HG02938 (cell line): Measurements from ENCODE around the gene DAB2.
"Not testable (repeated sequence)": the region's sequence is repeated elsewhere in the genome, so short reads cannot be mapped to it uniquely, and the experiment has no call there.

ENCODE experiments used
- ATAC-seq: cut with Tn5 transposase; IDR thresholded peaks from one replicate; pipeline ENCODE4 v1.9.1; 2021; ENCODE audit warnings: mild to moderate bottlenecking, moderate library complexity; ENCODE audit not compliant: unreplicated experiment

DAB2 gene

DNA sequence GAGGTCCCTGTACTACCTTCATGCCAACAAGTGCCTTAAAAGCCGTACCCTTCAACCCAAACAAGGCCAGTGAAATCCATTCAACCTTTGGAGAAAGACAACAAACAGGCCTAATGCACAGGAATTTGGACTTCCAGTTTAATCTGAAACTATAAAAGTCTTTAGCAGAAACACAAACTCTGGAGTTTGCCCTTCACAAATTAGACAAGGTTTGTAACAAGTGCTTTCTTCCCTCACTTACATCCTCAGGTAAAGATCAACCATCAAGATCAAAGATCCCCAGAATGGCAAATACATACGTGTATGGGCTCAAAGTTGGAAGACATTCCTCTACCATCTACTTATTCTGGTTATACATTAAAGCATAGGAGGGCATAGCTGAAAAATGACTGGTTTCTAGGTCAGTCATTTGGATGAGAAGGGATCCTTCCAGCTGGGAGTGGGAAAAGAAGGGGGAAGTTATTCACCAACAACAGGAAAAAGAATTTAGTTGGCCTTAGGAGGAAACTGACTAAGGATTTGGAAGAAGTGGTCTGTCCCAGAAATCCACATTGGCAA is 2.0 kb downstream of the DAB2 start:
- ATAC-seq = no peak

DNA sequence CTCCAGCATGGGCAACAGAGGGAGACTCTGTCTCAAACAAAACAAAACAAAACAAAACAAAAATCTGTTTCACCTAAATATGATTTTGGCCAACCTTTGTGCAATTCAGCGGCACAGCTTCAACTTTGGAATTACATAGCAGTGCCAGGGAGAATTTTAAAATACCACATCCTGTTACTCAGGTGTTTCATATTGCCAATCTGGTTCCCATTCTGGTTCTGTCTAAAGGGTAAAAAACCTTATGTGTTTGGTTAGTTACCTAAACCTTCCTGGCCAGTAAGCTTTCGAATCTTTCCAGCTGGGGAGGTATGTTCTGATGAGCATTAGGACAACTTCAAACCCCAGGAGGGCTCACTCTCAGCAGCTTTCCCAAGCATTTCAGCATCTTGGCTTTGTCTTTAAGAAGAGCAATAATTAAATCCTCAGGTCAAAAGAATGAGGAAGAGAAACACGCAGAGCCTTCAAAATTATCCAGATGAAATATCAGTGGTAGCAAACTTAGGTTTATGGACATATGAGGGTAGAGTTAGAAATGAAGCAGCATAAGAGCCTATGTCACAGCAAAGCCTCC is 2.7 kb downstream of the DAB2 start:
- no peak for ATAC-seq

DNA sequence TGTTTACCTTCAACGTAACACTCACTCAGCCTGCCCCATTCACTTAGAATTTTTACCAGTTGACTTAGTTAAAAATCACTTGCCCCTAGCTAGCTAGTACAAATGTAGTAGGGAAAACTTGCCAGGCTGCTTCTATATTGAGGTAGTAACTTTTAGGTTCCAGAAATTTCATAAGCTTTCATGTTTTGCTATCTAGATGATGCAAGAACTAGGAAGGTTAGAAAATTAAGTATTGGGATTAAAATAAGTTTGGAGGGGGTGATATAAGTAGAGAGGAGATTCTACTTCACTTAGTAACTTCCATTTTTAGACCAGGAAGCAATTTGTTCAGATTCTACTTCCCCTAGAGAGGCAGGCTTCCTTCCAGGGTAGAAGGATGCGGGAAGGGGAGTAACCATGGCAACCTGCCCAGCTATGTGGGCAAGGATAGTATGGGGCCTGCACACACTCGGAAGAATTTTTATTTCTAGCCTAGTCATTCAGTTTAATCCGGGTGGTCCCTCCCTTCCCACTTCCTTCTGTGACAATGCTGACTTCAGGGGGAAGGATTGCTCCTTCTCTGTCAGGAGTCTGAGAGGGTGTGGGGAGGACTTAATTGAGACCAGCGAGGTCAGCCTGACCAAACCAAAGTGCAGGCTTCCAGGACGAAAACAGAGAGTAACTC is 4.2 kb downstream of the DAB2 start:
- ATAC-seq = no peak

GRCh38 chr5:39419796-39420195 is 5.0 kb downstream of the DAB2 start:
- no peak for ATAC-seq

- ATAC-seq = no peak
Measured at GRCh38 chr5:39417979-39418378, 6.8 kb downstream of the DAB2 start.

GRCh38 chr5:39415201-39415600 is 9.6 kb downstream of the DAB2 start:
- ATAC-seq = no peak

- no peak for ATAC-seq
Measured at GRCh38 chr5:39414426-39414825, 10.4 kb downstream of the DAB2 start.

GRCh38 chr5:39413771-39414170 is 11.0 kb downstream of the DAB2 start:
- no peak for ATAC-seq

DNA sequence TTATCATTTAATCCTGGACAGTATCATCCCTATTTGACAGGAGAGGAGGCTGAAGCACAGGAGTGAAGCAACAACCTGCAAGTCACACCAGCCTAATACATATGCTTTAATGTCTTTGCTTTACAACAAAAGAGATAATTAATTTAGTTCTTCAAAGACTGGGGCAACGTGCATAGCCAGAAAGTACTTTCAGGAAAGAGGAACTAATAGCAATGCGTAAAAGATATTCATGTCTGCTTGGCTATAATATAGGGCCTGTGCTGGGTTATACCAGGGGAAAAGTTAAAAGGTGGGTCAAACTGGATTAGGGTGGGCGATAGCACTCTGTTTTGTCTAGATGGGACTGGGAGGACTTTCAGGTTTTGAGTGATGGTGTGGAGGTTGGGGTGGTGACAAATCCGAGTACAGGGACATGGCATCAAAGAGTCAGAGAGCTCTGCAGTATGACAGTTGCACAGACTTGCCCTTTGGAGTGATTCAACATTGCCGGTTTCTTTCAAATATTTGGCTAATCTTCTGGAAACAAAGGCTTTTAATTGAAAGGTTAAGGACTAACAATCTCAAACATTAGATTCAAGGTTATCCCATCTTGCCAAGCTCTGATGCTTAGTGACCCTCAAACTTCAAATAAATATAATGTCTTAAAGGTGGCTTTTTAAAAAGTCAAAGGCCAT is 11.9 kb downstream of the DAB2 start:
- ATAC-seq = no peak

GRCh38 chr5:39411985-39412384 is 12.8 kb downstream of the DAB2 start:
- ATAC-seq = no peak

DNA sequence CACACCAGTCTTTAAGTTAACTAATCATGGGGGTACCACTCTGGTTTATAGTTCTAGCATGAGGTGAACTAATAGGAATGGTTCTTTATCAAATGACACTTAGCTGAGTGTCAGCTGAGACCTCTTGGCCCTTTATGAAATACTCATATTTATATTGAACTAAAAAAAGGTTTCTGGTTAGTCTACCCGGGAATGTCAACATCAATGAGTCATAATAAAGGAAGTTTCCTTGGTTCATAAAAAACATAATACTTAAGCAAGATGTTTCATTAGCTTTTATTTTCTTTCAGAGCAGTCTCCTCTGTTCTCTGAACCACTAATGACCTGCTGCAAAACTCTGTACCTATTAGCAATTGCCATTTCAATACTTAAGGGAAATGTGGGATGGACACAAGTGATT is 13.7 kb downstream of the DAB2 start:
- no peak for ATAC-seq

- ATAC-seq = no peak
Measured at GRCh38 chr5:39409033-39409432, 15.7 kb downstream of the DAB2 start.

- ATAC-seq = no peak
Measured at GRCh38 chr5:39405083-39405843, 19.5 kb downstream of the DAB2 start.

- not testable (repeated sequence) for ATAC-seq
Measured at GRCh38 chr5:39403761-39404160, 21.0 kb downstream of the DAB2 start.

DNA sequence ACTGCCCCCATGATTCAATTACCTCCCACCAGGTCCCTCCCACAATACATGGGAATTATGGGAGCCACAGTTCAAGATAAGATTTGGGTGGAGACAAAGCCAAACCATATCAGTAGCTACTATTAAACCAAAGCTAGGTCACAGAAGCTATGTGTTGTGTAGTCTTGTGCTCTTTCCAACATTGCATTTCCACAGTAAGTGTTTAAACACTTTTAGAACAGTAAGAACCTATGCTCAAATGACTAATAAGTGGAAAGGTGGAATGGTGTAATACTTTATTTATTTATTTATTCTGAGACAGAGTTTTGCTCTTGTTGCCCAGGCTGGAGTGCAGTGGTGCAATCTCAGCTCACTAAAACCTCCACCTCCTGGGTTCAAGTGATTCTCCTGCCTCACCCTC is 22.6 kb downstream of the DAB2 start:
- not testable (repeated sequence) for ATAC-seq

DNA sequence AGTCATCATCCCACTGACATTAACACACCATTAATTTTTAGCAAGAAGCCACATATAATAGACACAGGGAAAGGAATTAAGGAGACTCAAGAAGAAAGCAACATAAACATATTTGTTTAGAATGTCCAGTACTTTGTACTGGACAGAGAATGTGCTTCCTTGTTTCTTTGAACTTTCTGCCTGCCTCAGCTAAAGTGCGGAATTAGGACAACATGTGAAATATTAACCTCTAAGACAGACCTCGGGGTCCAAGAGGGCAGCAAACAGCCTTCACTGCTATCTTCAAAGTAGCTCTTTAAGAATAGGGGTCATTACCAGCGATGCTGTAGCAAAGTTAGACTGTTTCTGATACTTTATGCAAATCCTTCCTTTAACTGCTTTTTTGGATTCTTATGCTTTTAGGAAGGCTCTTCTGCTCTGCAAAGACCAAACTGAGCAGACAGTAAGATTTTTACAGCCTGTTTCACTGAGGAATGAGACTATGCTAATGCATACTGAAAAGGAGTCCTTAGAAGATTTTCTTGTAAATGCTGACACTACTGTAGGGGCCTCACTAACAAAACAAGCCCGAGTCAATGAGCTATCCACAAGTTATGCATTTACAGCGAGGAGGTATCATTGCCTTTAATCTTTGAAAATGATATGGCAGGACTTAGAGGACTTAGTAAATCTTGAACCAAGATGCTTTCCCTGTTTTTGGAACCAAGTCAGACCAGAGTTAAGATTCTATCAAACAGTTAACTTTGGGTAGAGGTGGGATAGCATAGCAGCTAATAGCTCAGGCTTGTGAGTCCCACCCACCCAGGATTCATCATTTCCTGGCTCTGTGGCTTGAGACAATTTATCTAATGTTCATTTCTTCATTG is 23.8 kb downstream of the DAB2 start:
- ATAC-seq = no peak

- ATAC-seq = no peak
Measured at GRCh38 chr5:39399135-39400036, 25.4 kb downstream of the DAB2 start.

GRCh38 chr5:39396843-39397242 is 27.9 kb downstream of the DAB2 start:
- ATAC-seq = no peak

- no peak for ATAC-seq
Measured at GRCh38 chr5:39395521-39395920, 29.3 kb downstream of the DAB2 start.
